ENCODE measurements around the gene ERP29.

GRCh38 chr12:111980598-111980997 is 32.6 kb upstream of the ERP29 start:
- TF ChIP-seq POLR2AphosphoS5 (IDR thresholded peaks at IDR 0.05) = no peak
- TF ChIP-seq CTCF (IDR thresholded peaks at IDR 0.05; ENCODE audit: poor library complexity, severe bottlenecking) = no peak
- TF ChIP-seq EP300 (conservative IDR thresholded peaks at IDR 0.05; ENCODE audit: poor library complexity, severe bottlenecking) = no peak
- no peak for TF ChIP-seq REST (IDR thresholded peaks at IDR 0.05; ENCODE audit: borderline replicate concordance)
- TF ChIP-seq RAD21 (conservative IDR thresholded peaks at IDR 0.05) = no peak
- TF ChIP-seq SMC3 (conservative IDR thresholded peaks at IDR 0.05; ENCODE audit: poor library complexity) = no peak
- no peak for TF ChIP-seq EZH2 (IDR thresholded peaks at IDR 0.05; ENCODE audit: borderline replicate concordance, insufficient read depth, low read length, poor library complexity, severe bottlenecking)
- no peak for TF ChIP-seq TAF1 (IDR thresholded peaks at IDR 0.05; ENCODE audit: low read depth)
- TF ChIP-seq MXI1 (conservative IDR thresholded peaks at IDR 0.05; ENCODE audit: poor library complexity, severe bottlenecking) = no peak

Data from neural cell (in vitro differentiated cells).